Colonic mucosa (tissue), 4 donors: ENCODE results near the gene RRAGB. TPM values are rescaled to one million over a fixed set of nuclear protein-coding genes. Genes with fewer than 3 reads are reported as not detected.
"Not testable (repeated sequence)": the region's sequence is repeated elsewhere in the genome, so short reads cannot be mapped to it uniquely, and the experiment has no call there.

Experiments
- DNase-seq: peaks from one replicate; pipeline ENCODE4 v3.0.0-alpha.2; 2020
- H3K27ac ChIP-seq: fragments of 200-600 bp; one replicate; pipeline ENCODE4 v1.8.0; 2021
- H3K27me3 ChIP-seq: fragments of 200-600 bp; one replicate; pipeline ENCODE4 v1.8.0; 2021
- H3K36me3 ChIP-seq: fragments of 200-600 bp; one replicate; pipeline ENCODE4 v1.8.0; 2021
- H3K4me1 ChIP-seq: fragments of 200-600 bp; one replicate; pipeline ENCODE4 v1.8.0; 2021; ENCODE audit warnings: mild to moderate bottlenecking
- H3K4me3 ChIP-seq: fragments of 200-600 bp; one replicate; pipeline ENCODE4 v1.8.0; 2021
- H3K9ac ChIP-seq, 2 donors: one replicate each; pipeline ENCODE4 v1.7.0; 2013; ENCODE audit warnings: control low read depth in 2 of 2, low read depth in 2 of 2, low read length in 2 of 2
- H3K9me3 ChIP-seq: fragments of 200-600 bp; one replicate; pipeline ENCODE4 v1.8.0; 2021
- CTCF ChIP-seq: fragments of 200-600 bp; IDR thresholded peaks from one replicate; pipeline ENCODE4 v1.8.0; 2022; ENCODE audit warnings: antibody characterized with exemption, mild to moderate bottlenecking
- intact Hi-C: fragments of 100-400 bp; cut with DNase I; formaldehyde crosslinking; loops from one replicate; pipeline ENCODE4 v1.14.1; 2022
- total RNA-seq, 2 donors: library from RNA; stranded (reverse); fragmentation: NEBNext Ultra II Directional in 1 of 2; extraction: Animal tissue kit (Norgen Biotek cat#: 25700) in 1 of 2; gene quantifications; one replicate each; pipeline ENCODE4 v1.2.1, GENCODE V29; 2021
- donor health status: healthy.
- donor health status: DM: no; HTN: no; CAD: no.
- donor health status: DM: no; HTN: no; CAD: no.

Gene RRAGB
- total RNA-seq = 10 to 100 TPM in 1 of 2 donors, 1 to 10 TPM in 1; 6.3 to 10.5 TPM

GRCh38 chrX:55717521-55718497 lies at the start of gene RRAGB:
Gene RRAGB, plus strand, starts transcription at chrX:55717749. Its CDS starts 579 bp downstream, at chrX:55718328.
- H3K36me3 ChIP-seq = no peaks in the 10 kb centered on the region
- peak; percentile 36 for TF ChIP-seq CTCF

GRCh38 chrX:55668084-55668483 lies 49.5 kb upstream of the RRAGB start:
- H3K36me3 ChIP-seq = no peaks in the 10 kb centered on the region
- TF ChIP-seq CTCF = no peak

More at GRCh38 chrX:55717521-55718497, at the start of gene RRAGB:
- Histone ChIP-seq H3K27me3 (no peaks in the 10 kb centered on the region), H3K4me3 (peak within 1 kb of the TSS; percentile 47), H3K9ac (peak within 1 kb of the TSS; percentile 56 to 59), H3K27ac (peak within 1 kb of the TSS; percentile 84), H3K9me3 (no peaks in the 10 kb centered on the region), H3K4me1 (no peaks in the 10 kb centered on the region)
- intact Hi-C loops = no loop called here
- peak; percentile 95 for DNase-seq

GRCh38 chrX:55688579-55688978 lies 29.0 kb upstream of the RRAGB start:
- intact Hi-C loops, H3K27ac ChIP-seq, H3K4me3 ChIP-seq, H3K9me3 ChIP-seq, H3K27me3 ChIP-seq, DNase-seq, H3K9ac ChIP-seq, H3K4me1 ChIP-seq, H3K36me3 ChIP-seq: not testable (repeated sequence)

More at GRCh38 chrX:55668084-55668483, 49.5 kb upstream of the RRAGB start:
- Histone ChIP-seq H3K4me1 (no peaks in the 10 kb centered on the region), H3K27ac (no peak overlapping the region), H3K9me3 (no peaks in the 10 kb centered on the region), H3K27me3 (no peaks in the 10 kb centered on the region), H3K4me3 (no peak overlapping the region), H3K9ac (no peak overlapping the region)
- DNase-seq = no peak
- intact Hi-C loops = no loop called here

- no peak overlapping the region for H3K9ac ChIP-seq
- no peaks in the 10 kb centered on the region for H3K36me3 ChIP-seq
- intact Hi-C loops = no loop called here
- no peak overlapping the region for H3K27ac ChIP-seq
- no peaks in the 10 kb centered on the region for H3K4me1 ChIP-seq
- no peaks in the 10 kb centered on the region for H3K9me3 ChIP-seq
- H3K27me3 ChIP-seq = no peaks in the 10 kb centered on the region
- no peak overlapping the region for H3K4me3 ChIP-seq
- no peak for TF ChIP-seq CTCF
- DNase-seq = no peak
Measured at GRCh38 chrX:55695227-55696018, 22.1 kb upstream of the RRAGB start.

GRCh38 chrX:55697381-55697780 lies 20.2 kb upstream of the RRAGB start:
- intact Hi-C loops = no loop called here
- TF ChIP-seq CTCF = no peak
- Histone ChIP-seq H3K4me3 (no peak overlapping the region), H3K36me3 (no peaks in the 10 kb centered on the region), H3K27ac (no peak overlapping the region), H3K9me3 (no peaks in the 10 kb centered on the region), H3K27me3 (no peaks in the 10 kb centered on the region), H3K9ac (no peak overlapping the region), H3K4me1 (no peaks in the 10 kb centered on the region)
- DNase-seq = no peak
